Effector CD4-positive, alpha-beta T cell (primary cell): ENCODE results near the gene PABPC1L.

ENCODE experiments used
- DNase-seq: peaks from one replicate; pipeline ENCODE4 v3.0.0-alpha.2; 2020

Gene PABPC1L

DNA sequence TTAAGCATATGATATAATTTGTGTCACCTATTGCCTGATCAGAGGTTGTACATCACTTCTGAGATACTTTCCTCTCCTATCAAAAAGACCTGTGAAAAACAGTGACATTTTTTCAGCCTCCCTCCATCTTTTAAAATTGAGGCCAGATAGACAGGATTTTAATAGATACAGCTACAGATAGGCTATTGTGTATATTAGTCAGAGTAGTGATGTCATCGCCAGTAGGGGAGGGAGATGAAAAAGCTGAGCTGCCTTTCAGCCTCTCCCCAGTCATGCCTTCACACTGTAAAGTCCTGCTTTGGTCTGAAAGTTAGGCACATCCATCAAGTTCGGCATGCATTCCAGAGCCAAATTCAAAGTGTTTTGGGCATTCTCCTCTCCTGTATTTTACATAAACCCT is 7.9 kb upstream of the PABPC1L start:
- DNase-seq = no peak

GRCh38 chr20:44904377-44904776 is 5.5 kb upstream of the PABPC1L start:
- DNase-seq = no peak

DNA sequence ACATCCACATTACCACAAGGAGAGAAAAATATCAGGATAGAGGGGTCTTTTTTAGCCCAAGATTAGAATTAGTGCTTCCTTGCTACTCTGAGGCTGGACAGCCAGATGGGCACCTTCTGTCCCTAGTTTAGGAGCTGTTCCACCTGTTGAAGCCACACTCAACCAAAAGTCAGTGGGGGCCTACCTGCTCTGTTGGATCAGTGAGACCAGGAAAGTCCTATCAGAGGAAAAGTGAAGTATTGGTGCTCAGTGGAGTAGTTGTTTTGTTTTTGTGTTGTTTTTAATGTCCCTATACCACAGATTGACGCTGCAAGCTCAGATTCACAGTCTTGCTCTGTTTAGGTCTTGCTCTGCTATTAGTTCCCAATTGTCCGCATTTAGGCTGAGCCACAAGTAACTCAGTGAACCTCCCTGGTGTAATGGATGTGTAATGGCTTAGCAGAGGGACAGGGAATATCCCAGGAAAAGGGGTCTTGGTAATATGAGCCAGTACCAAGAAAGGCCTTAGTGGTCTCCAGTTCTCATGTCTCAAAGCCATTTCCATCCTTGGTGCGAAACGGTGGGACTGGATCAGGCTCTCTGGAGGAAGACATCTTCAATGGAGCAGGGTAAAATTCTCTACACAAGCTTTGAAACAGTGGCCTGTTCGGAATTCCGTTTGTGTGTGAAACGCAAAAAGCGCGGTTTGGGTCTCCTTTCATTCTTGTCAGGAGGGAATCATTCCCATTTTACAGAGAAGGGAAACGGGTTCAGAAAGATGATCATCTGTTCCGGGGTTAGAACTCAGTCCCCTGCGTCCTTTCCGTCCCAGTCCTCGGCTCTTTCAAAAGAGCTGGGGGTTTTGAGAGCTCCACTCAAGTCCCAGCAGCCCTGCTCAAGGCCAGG is 631 bp upstream of the PABPC1L start:
- no peak for DNase-seq

DNA sequence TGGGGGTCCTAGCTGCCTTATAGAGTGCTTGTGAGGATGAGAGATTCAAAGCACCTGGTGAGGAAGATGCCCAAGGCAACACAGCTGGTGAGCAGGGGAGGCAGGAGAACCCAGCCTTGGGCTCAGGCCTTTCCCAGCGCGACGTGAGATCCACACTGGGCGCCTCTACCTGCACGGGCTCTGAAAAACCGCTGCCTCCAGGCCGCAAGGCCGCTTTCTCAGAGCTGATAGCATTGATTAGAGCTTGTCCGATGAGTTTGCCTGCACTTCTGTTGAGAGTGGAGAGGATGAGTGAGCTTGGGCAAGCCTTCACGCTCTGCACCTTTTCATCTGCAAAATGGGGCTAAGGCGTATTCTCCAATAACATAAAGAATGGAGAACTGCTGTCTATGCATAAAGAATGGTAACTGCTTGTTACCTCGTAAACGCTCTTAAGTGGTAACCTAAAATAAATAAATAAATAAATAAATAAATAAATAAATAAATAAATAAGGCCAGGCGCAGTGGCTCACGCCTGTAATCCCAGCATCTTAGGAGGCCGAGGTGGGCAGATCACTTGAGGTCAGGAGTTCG is 916 bp downstream of the PABPC1L start:
- DNase-seq = no peak

DNA sequence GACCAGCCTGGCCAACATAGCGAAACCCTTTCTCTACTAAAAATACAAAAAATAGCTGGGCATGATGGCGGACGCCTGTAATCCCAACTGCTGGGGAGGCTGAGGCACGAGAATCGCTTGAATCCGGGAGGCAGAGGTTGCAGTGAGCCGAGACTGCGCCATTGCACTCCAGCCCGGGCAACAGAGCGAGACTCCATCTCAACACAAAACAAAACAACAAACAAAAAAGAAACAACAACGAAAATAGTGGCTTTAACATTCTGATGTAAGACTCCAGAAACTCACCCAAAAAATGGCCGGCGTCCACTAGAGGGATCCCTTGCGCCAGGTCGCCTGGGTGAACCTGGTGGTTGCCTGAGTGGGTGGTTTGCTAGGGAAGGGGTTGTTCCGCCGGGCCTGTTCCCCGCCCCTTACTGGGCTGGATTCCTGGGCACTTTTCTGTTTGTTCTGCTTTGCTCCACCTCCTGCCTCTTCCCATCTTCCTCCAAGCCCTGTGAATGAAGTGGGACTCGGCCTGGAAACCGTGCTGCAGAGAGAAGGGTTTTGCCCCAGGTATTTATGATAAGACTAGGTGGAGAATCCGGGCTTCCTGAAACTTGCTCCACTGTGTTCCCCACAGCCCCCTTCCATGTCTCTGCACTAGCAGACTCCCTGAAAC is 1.5 kb downstream of the PABPC1L start:
- no peak for DNase-seq

- no peak for DNase-seq
Observed at GRCh38 chr20:44912189-44912588, 2.3 kb downstream of the PABPC1L start.

DNA sequence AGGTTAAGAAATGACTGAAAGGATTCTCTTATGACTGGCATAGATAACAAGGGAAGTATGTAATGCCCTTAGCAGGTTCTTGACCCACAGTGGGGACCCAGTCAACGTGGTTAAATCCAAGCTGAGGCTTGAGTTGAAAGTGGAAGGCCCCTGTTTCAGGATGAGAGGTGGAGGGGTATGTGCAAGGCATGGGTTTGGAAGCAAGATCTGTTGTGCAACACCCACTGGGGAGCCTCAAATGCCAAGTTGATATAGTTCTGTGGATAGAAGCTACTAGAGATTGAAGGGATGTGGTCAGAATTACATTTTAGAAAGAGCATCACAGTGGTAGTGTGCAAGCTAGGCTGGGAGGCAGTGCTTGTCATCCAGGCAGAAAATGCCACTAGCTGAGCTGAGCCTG is 5.1 kb downstream of the PABPC1L start:
- DNase-seq = no peak

- no peak for DNase-seq
Observed at GRCh38 chr20:44916586-44916985, 6.7 kb downstream of the PABPC1L start.

DNA sequence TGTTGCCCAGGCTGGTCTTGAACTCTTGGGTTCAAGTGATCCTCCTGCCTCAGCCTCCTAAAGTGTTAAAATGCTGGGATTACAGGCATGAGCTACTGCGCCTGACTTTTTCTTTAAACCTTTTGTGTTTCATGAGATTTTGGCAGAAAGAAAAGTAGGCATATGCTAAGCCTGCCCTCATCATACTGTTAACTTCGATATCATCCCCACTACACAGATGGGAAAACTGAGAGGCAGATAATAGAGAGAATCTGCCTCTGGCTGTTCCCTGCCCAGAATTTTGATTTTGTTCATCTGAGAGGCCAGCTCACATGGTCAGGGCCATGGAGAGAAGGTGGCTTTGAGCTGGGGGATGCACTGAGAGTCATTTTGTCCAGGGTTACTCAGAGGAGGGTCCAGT is 7.5 kb downstream of the PABPC1L start:
- no peak for DNase-seq

GRCh38 chr20:44918342-44918741 is 8.5 kb downstream of the PABPC1L start:
- no peak for DNase-seq

DNA sequence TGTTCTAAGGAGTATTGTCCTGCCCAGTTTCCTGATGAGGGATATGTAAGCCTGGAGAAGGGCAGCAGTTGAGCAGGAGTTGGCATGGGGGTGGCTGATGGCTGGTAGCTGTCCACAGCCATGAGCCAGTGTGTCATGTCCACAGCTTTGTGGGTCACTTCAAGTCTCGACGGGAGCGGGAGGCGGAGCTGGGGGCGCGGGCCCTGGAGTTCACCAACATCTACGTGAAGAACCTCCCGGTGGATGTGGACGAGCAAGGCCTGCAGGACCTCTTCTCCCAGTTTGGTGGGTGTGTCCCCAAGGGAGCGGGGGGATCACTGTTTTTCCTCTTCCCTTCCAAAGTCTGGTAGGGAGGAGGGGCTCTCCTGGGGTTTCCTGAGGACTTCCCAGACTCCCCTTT is 8.9 kb downstream of the PABPC1L start:
- no peak for DNase-seq

- no peak for DNase-seq
Observed at GRCh38 chr20:44921447-44921846, 11.6 kb downstream of the PABPC1L start.

- DNase-seq = no peak
Observed at GRCh38 chr20:44924541-44924940, 14.7 kb downstream of the PABPC1L start.

GRCh38 chr20:44928595-44928994 is 18.7 kb downstream of the PABPC1L start:
- DNase-seq = no peak

- no peak for DNase-seq
Observed at GRCh38 chr20:44930517-44931168, 20.8 kb downstream of the PABPC1L start.

- DNase-seq = no peak
Observed at GRCh38 chr20:44931911-44932310, 22.1 kb downstream of the PABPC1L start.

DNA sequence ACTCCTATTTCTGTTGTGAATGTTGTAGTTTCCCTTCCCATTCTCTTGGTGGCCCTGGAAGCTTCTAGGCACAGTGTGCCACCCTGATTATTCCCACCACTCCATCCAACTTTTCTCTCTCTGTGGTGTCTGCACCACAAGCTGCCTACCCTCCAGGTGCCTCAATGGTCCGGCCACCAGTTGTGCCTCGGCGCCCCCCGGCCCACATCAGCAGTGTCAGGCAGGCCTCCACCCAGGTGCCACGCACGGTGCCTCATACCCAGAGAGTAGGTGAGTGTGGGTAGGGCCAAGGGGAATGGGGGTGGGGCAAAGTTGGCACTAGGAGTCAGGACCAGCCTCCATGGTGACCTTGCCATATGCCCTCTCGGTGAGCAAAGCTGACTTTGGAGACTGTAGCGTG is 23.1 kb downstream of the PABPC1L start:
- no peak for DNase-seq

- no peak for DNase-seq
Observed at GRCh38 chr20:44936510-44936909, 26.6 kb downstream of the PABPC1L start.

GRCh38 chr20:44938637-44939036 is 28.8 kb downstream of the PABPC1L start:
- DNase-seq = no peak

- DNase-seq = no peak
Observed at GRCh38 chr20:44941120-44941691, 31.3 kb downstream of the PABPC1L start.

- DNase-seq = no peak
Observed at GRCh38 chr20:44942264-44942973, 32.6 kb downstream of the PABPC1L start.

GRCh38 chr20:44943828-44944227 is 34.0 kb downstream of the PABPC1L start:
- DNase-seq = no peak
